GM12891 (cell line): ENCODE results near the gene POLG2.
"Not testable (repeated sequence)": the region's sequence is repeated elsewhere in the genome, so short reads cannot be mapped to it uniquely, and the experiment has no call there.

Experiments used
- POLR2A ChIP-seq: IDR thresholded peaks from 2 replicates; pipeline ENCODE4 v1.6.1; 2011; ENCODE audit warnings: low read depth, low read length, control low read depth
- POLR2AphosphoS5 ChIP-seq: IDR thresholded peaks from 2 replicates; pipeline ENCODE4 v1.6.1; 2011; ENCODE audit warnings: low read depth, low read length, control low read depth
- POU2F2 ChIP-seq: IDR thresholded peaks from 2 replicates; pipeline ENCODE4 v1.6.1; 2011; ENCODE audit warnings: low read depth, mild to moderate bottlenecking, control low read depth, low read length, moderate library complexity
- SPI1 ChIP-seq: IDR thresholded peaks from 2 replicates; pipeline ENCODE4 v1.6.1; 2011; ENCODE audit warnings: low read depth, low read length, control low read depth
- TAF1 ChIP-seq: IDR thresholded peaks from 2 replicates; pipeline ENCODE4 v1.6.1; 2011; ENCODE audit warnings: low read depth, low read length, control low read depth

GRCh38 chr17:64430036-64430435 lies 66.8 kb downstream of the POLG2 start:
- not testable (repeated sequence) for TF ChIP-seq POLR2A, POLR2AphosphoS5, TAF1, POU2F2, SPI1
